IMR-90 (cell line): ENCODE measurements around the gene ACSM4. TPM values are rescaled to one million over a fixed set of nuclear protein-coding genes. Genes with fewer than 3 reads are reported as not detected.

ENCODE experiments used
- ATAC-seq: fragments of 200-7000 bp; cut with Tn5 transposase; 2 replicates; pipeline ENCODE4 v1.9.1; 2020; ENCODE audit warnings: low read depth, mild to moderate bottlenecking, moderate library complexity
- BruUV-seq: library from RNA; stranded (reverse); fragments of 400-500 nt; replicated peaks from 2 replicates; lab custom pipeline; 2021; lab: Mats Ljungman, UMichigan
- CTCF ChIA-PET: fragments of 300-600 bp; formaldehyde crosslinking; extraction: SDS; loops from one replicate; lab custom pipeline; 2021; ENCODE audit warnings: antibody characterized with exemption; lab: Yijun Ruan, JAX
- POLR2A ChIA-PET: fragments of 300-600 bp; sonication (Branson Sonifier 250); formaldehyde crosslinking; loops from one replicate; lab custom pipeline; 2022; ENCODE audit warnings: antibody characterized with exemption; ENCODE audit not compliant: unreplicated experiment; lab: Charles Lee
- DNase-seq: peaks from one replicate; pipeline ENCODE4 v3.0.0; 2013
- H2AFZ ChIP-seq: replicated peaks from 2 replicates; pipeline ENCODE3; 2013; ENCODE audit warnings: low read length, mild to moderate bottlenecking; ENCODE audit not compliant: poor library complexity
- H2AK5ac ChIP-seq: 2 replicates; pipeline ENCODE4 v1.6.1; 2013; ENCODE audit warnings: low read depth, low read length, inconsistent platforms
- H2AK9ac ChIP-seq: replicated peaks from 2 replicates; pipeline ENCODE3; 2013; ENCODE audit warnings: mild to moderate bottlenecking, low read depth, low read length, moderate library complexity; ENCODE audit not compliant: poor library complexity
- H2BK120ac ChIP-seq: 2 replicates; pipeline ENCODE4 v1.6.1; 2013; ENCODE audit warnings: low read depth, low read length, inconsistent platforms
- H2BK15ac ChIP-seq: 3 replicates; pipeline ENCODE4 v1.6.1; 2013; ENCODE audit warnings: low read depth, low read length, inconsistent platforms
- H2BK20ac ChIP-seq: 2 replicates; pipeline ENCODE4 v1.6.1; 2013; ENCODE audit warnings: low read depth, mild to moderate bottlenecking, inconsistent platforms, low read length, moderate library complexity
- H2BK5ac ChIP-seq: 2 replicates; pipeline ENCODE4 v1.6.1; 2013; ENCODE audit warnings: mild to moderate bottlenecking, low read depth, low read length, inconsistent platforms; ENCODE audit not compliant: poor library complexity, severe bottlenecking
- H3K14ac ChIP-seq: replicated peaks from 2 replicates; pipeline ENCODE4 v1.6.1; 2013; ENCODE audit warnings: low read depth, low read length, inconsistent platforms
- H3K18ac ChIP-seq: 2 replicates; pipeline ENCODE4 v1.6.1; 2013; ENCODE audit warnings: low read depth, low read length, control low read depth
- H3K23ac ChIP-seq: 2 replicates; pipeline ENCODE4 v1.6.1; 2013; ENCODE audit warnings: low read depth, low read length, inconsistent platforms
- H3K27ac ChIP-seq: 2 replicates; pipeline ENCODE4 v1.5.1; 2013; ENCODE audit warnings: mild to moderate bottlenecking, control low read depth, low read length; ENCODE audit not compliant: insufficient read depth
- H3K27me3 ChIP-seq: 2 replicates; pipeline ENCODE4 v1.6.1; 2013; ENCODE audit warnings: low read length; ENCODE audit not compliant: control insufficient read depth, insufficient read depth
- H3K36me3 ChIP-seq: 2 replicates; pipeline ENCODE4 v1.6.1; 2013; ENCODE audit warnings: low read length, mixed read lengths; ENCODE audit not compliant: control insufficient read depth, insufficient read depth
- H3K4ac ChIP-seq: 2 replicates; pipeline ENCODE4 v1.6.1; 2013; ENCODE audit warnings: low read depth, low read length, inconsistent platforms
- H3K4me1 ChIP-seq: 2 replicates; pipeline ENCODE4 v1.6.1; 2013; ENCODE audit warnings: low read length, mixed read lengths; ENCODE audit not compliant: control insufficient read depth, insufficient read depth
- H3K4me2 ChIP-seq: 2 replicates; pipeline ENCODE4 v1.6.1; 2013; ENCODE audit warnings: low read depth, mild to moderate bottlenecking, control low read depth, low read length, moderate library complexity
- H3K4me3 ChIP-seq: 2 replicates; pipeline ENCODE4 v1.5.1; 2013; ENCODE audit warnings: low read depth, mild to moderate bottlenecking, control low read depth, low read length, moderate library complexity; ENCODE audit not compliant: insufficient read depth
- H3K56ac ChIP-seq: 2 replicates; pipeline ENCODE4 v1.6.1; 2013; ENCODE audit warnings: low read length, inconsistent platforms; ENCODE audit not compliant: insufficient read depth; ENCODE audit errors: extremely low read depth
- H3K79me1 ChIP-seq, 2 experiments: 2 replicates each; pipeline ENCODE4 v1.6.1; 2013; ENCODE audit warnings: low read length in 2 of 2, inconsistent platforms in 1 of 2, low read depth in 1 of 2
- H3K9ac ChIP-seq: 2 replicates; pipeline ENCODE4 v1.6.1; 2013; ENCODE audit warnings: low read depth, low read length, control low read depth
- H3K9me1 ChIP-seq: 2 replicates; pipeline ENCODE4 v1.6.1; 2013; ENCODE audit warnings: low read length, inconsistent platforms; ENCODE audit not compliant: insufficient read depth
- H3K9me3 ChIP-seq: 2 replicates; pipeline ENCODE4 v1.6.1; 2013; ENCODE audit warnings: low read length; ENCODE audit not compliant: control insufficient read depth, insufficient read depth
- H4K20me1 ChIP-seq: 2 replicates; pipeline ENCODE4 v1.6.1; 2013; ENCODE audit warnings: low read length, inconsistent platforms; ENCODE audit not compliant: insufficient read depth
- H4K5ac ChIP-seq: 2 replicates; pipeline ENCODE4 v1.6.1; 2013; ENCODE audit warnings: mild to moderate bottlenecking, low read depth, low read length, control low read depth
- H4K8ac ChIP-seq, 2 experiments: 2 replicates each; pipeline ENCODE4 v1.6.1; 2013; ENCODE audit warnings: low read depth in 2 of 2, low read length in 2 of 2, control low read depth in 1 of 2, inconsistent platforms in 1 of 2
- H4K91ac ChIP-seq: 2 replicates; pipeline ENCODE4 v1.6.1; 2013; ENCODE audit warnings: low read depth, low read length, inconsistent platforms; ENCODE audit not compliant: insufficient read depth
- RFX5 ChIP-seq: IDR thresholded peaks from 2 replicates; pipeline ENCODE4 v1.8.0; 2012; ENCODE audit warnings: low read depth, mild to moderate bottlenecking, low read length, moderate library complexity
- SMC3 ChIP-seq: fragments of 150-350 bp; IDR thresholded peaks from 2 replicates; pipeline ENCODE4 v1.6.1; 2016; ENCODE audit warnings: low read depth, mild to moderate bottlenecking, antibody characterized with exemption, low read length, moderate library complexity
- WGBS, 2 experiments: methylation state at CpG; one replicate each; pipeline versions ENCODE4 v1.1.5 to v1.1.7; 2013; ENCODE audit warnings: missing lambda C conversion rate in 2 of 2; ENCODE audit not compliant: insufficient read length in 1 of 2; ENCODE audit errors: extremely low coverage in 2 of 2; 5-methylcytosine and 5-hydroxymethylcytosine counted together
- dilution Hi-C: fragments of 300-500 bp; cut with HindIII; formaldehyde crosslinking; loops from one replicate; pipeline ENCODE4 v1.14.3; 2018; ENCODE audit warnings: low sequenced_read_pairs; ENCODE audit not compliant: unreplicated experiment
- in situ Hi-C: fragments of 300-500 bp; cut with MboI; formaldehyde crosslinking; loops from 3 replicates; pipeline ENCODE4 v1.14.3; 2019; ENCODE audit warnings: low sequenced_read_pairs, inconsistent platforms, mixed read lengths
- intact Hi-C: fragments of 100-400 bp; cut with micrococcal nuclease; formaldehyde crosslinking; loops from 2 replicates; pipeline ENCODE4 v1.10.0; 2022
- polyA plus RNA-seq, 3 experiments: library from polyadenylated mRNA; depleted of rRNA; stranded (reverse); fragments of >200 nt; gene quantifications; 2 replicates each; pipeline ENCODE4 v1.2.3, GENCODE V29; 2012; ENCODE audit warnings: low replicate concordance in 1 of 3
- total RNA-seq: library from RNA; depleted of rRNA; stranded (reverse); fragments of >200 nt; gene quantifications from 2 replicates; pipeline ENCODE4 v1.2.3, GENCODE V29; 2012
- TF ChIP-seq, protein P1 (sequence below): conservative IDR thresholded peaks from 2 replicates; pipeline ENCODE4 v1.5.1; 2012; ENCODE audit warnings: mild to moderate bottlenecking, low read depth, low read length, improper control_type of control experiment
- TF ChIP-seq, protein P2 (sequence below): fragments of 150-350 bp; IDR thresholded peaks from 2 replicates; pipeline ENCODE4 v1.6.1; 2016; ENCODE audit warnings: low read depth, mild to moderate bottlenecking, low read length, moderate library complexity, borderline replicate concordance

Gene ACSM4
- total and polyA plus RNA-seq, 2 of the 4 experiments (the other 2 are of a cell fraction) = not detected

DNA sequence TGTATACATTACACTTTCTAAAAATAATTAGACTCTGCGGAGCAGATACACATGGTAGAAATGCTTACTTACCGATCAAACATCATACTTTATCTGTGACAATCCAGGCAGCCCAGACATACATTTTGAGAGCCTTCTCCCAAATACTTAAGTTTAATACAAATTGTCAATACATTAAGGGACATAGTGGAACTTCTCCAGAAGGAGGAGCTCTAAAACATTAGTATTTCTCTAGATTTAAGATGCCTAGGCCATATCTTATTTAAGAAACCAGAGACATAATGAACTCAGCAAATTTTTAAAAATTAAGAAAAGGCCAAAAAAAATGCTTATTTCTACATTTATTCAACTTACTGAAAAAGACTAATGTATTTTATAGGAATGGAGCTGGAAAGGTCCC, 16.1 kb downstream of the ACSM4 start:
- Histone ChIP-seq H3K4me1 (no peaks in the 10 kb centered on the region), H3K9ac (no peak overlapping the region), H3K4ac (no peak overlapping the region), H4K20me1 (no peaks in the 10 kb centered on the region), H3K14ac (no peak overlapping the region), H4K91ac (no peak overlapping the region), H3K27me3 (no peaks in the 10 kb centered on the region), H3K9me3 (no peaks in the 10 kb centered on the region), H2AK5ac (no peak overlapping the region), H2BK15ac (no peak overlapping the region), H3K9me1 (no peaks in the 10 kb centered on the region), H4K8ac (no peak overlapping the region), H2BK20ac (no peak overlapping the region), H2AK9ac (no peak overlapping the region), H3K79me1 (no peaks in the 10 kb centered on the region), H2BK5ac (no peak overlapping the region), H2AFZ (no peak overlapping the region), H3K56ac (no peak overlapping the region), H3K18ac (no peak overlapping the region), H2BK120ac (no peak overlapping the region), H3K4me2 (no peak overlapping the region), H3K23ac (no peak overlapping the region), H3K4me3 (no peak overlapping the region), H3K27ac (no peak overlapping the region), H4K5ac (no peak overlapping the region), H3K36me3 (no peaks in the 10 kb centered on the region)
- POLR2A ChIA-PET = no interaction called here
- no TSS peak for BruUV-seq
- CTCF ChIA-PET = interaction anchor here (1.1 kb wide), 1 partner anchor 23 kb away, joined by 3 read pairs; no protein-coding TSS in a partner anchor
- in situ Hi-C loops (no loop called here), dilution Hi-C loops (no loop called here), intact Hi-C loops (no loop called here)
- DNase-seq (no peak), ATAC-seq (no peak)
- no CpG with 5 or more reads among the region's 2 CpGs for WGBS, 2 experiments
- TF ChIP-seq, protein P1, sequence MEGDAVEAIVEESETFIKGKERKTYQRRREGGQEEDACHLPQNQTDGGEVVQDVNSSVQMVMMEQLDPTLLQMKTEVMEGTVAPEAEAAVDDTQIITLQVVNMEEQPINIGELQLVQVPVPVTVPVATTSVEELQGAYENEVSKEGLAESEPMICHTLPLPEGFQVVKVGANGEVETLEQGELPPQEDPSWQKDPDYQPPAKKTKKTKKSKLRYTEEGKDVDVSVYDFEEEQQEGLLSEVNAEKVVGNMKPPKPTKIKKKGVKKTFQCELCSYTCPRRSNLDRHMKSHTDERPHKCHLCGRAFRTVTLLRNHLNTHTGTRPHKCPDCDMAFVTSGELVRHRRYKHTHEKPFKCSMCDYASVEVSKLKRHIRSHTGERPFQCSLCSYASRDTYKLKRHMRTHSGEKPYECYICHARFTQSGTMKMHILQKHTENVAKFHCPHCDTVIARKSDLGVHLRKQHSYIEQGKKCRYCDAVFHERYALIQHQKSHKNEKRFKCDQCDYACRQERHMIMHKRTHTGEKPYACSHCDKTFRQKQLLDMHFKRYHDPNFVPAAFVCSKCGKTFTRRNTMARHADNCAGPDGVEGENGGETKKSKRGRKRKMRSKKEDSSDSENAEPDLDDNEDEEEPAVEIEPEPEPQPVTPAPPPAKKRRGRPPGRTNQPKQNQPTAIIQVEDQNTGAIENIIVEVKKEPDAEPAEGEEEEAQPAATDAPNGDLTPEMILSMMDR = peak; percentile 26; the same call in 1 of the 2 replicates
- TF ChIP-seq, protein P2, sequence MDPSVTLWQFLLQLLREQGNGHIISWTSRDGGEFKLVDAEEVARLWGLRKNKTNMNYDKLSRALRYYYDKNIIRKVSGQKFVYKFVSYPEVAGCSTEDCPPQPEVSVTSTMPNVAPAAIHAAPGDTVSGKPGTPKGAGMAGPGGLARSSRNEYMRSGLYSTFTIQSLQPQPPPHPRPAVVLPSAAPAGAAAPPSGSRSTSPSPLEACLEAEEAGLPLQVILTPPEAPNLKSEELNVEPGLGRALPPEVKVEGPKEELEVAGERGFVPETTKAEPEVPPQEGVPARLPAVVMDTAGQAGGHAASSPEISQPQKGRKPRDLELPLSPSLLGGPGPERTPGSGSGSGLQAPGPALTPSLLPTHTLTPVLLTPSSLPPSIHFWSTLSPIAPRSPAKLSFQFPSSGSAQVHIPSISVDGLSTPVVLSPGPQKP = no peak
- TF ChIP-seq RFX5 (no peak), SMC3 (peak; percentile 22; the same call in 1 of the 2 replicates)
